HEK293 (cell line): ENCODE data around the gene TBK1.

ENCODE experiments used
- CTCF ChIA-PET: fragments of 350-600 bp; formaldehyde crosslinking; extraction: SDS; loops from one replicate; lab custom pipeline; 2021; ENCODE audit warnings: antibody characterized with exemption; lab: Yijun Ruan, JAX
- POLR2A ChIA-PET: fragments of 300-600 bp; formaldehyde crosslinking; extraction: SDS; loops from one replicate; lab custom pipeline; 2020; ENCODE audit warnings: antibody characterized with exemption, inconsistent platforms; lab: Yijun Ruan, JAX
- H3K27ac ChIP-seq: fragments of 200-500 bp; sonication (Bioruptor generic); 2 replicates; pipeline ENCODE4 v1.5.1; 2014; ENCODE audit warnings: low read depth, low read length, control low read depth, inconsistent platforms; ENCODE audit errors: extremely low read depth
- H3K36me3 ChIP-seq, 2 experiments: fragments of 200-500 bp in 1 of 2; sonication (Bioruptor generic) in 1 of 2; 1 replicate in 1 of 2; 2 replicates in 1 of 2; pipeline ENCODE4 v1.5.1; 2014 to 2017; ENCODE audit warnings: inconsistent platforms in 2 of 2, low read length in 2 of 2; ENCODE audit not compliant: control insufficient read depth in 2 of 2, insufficient read depth in 1 of 2
- H3K4me1 ChIP-seq: fragments of 200-500 bp; sonication (Bioruptor generic); 2 replicates; pipeline ENCODE4 v1.5.1; 2014; ENCODE audit warnings: mild to moderate bottlenecking, low read length, inconsistent platforms; ENCODE audit not compliant: control insufficient read depth, insufficient read depth
- H3K4me3 ChIP-seq: 2 replicates; pipeline ENCODE4 v1.5.1; 2011; ENCODE audit warnings: low read depth, mild to moderate bottlenecking, control low read depth, low read length, moderate library complexity
- H3K9me3 ChIP-seq: fragments of 200-500 bp; sonication (Bioruptor generic); 2 replicates; pipeline ENCODE4 v1.5.1; 2014; ENCODE audit warnings: low read depth, low read length, inconsistent platforms; ENCODE audit not compliant: control insufficient read depth, insufficient read depth
- GLI4 ChIP-seq: fragments of 450-650 bp; formaldehyde crosslinking; IDR thresholded peaks from 2 replicates; pipeline ENCODE4 v1.5.1; 2016; ENCODE audit warnings: missing biosample characterization, missing genetic modification characterization
- IKZF3 ChIP-seq: fragments of 450-650 bp; IDR thresholded peaks from 2 replicates; pipeline ENCODE4 v1.5.0; 2018; ENCODE audit warnings: missing biosample characterization, mild to moderate bottlenecking, missing genetic modification characterization, moderate library complexity
- SETDB1 ChIP-seq: IDR thresholded peaks from one replicate; pipeline ENCODE4 v1.6.1; 2017; ENCODE audit warnings: mild to moderate bottlenecking, low read length, moderate library complexity, mixed read lengths; ENCODE audit not compliant: insufficient read length
- TCF7L2 ChIP-seq: IDR thresholded peaks from 2 replicates; pipeline ENCODE4 v1.6.1; 2011; ENCODE audit warnings: low read depth, mild to moderate bottlenecking, inconsistent platforms, low read length, moderate library complexity, borderline replicate concordance
- ZBTB21 ChIP-seq: fragments of 450-650 bp; formaldehyde crosslinking; IDR thresholded peaks from 2 replicates; pipeline ENCODE4 v1.5.1; 2017; ENCODE audit warnings: missing biosample characterization, missing genetic modification characterization
- ZBTB8A ChIP-seq: fragments of 450-650 bp; formaldehyde crosslinking; IDR thresholded peaks from 2 replicates; pipeline ENCODE4 v1.5.1; 2016; ENCODE audit warnings: missing biosample characterization, missing genetic modification characterization
- ZNF146 ChIP-seq: fragments of 450-650 bp; formaldehyde crosslinking; IDR thresholded peaks from 2 replicates; pipeline ENCODE4 v1.5.1; 2016; ENCODE audit warnings: missing biosample characterization, missing genetic modification characterization
- ZNF169 ChIP-seq: fragments of 450-650 bp; formaldehyde crosslinking; IDR thresholded peaks from 2 replicates; pipeline ENCODE4 v1.5.1; 2016; ENCODE audit warnings: missing biosample characterization, missing genetic modification characterization
- ZNF274 ChIP-seq, 2 experiments: fragments of 200-500 bp in 1 of 2; fragments of 450-650 bp in 1 of 2; sonication (Bioruptor generic) in 1 of 2; formaldehyde crosslinking in 1 of 2; IDR thresholded peaks; 2 replicates each; pipeline versions ENCODE4 v1.5.1 to v1.6.1; 2014 to 2016; ENCODE audit warnings: borderline replicate concordance in 1 of 2, inconsistent platforms in 1 of 2, low read length in 1 of 2, missing biosample characterization in 1 of 2, missing genetic modification characterization in 1 of 2
- ZNF366 ChIP-seq: fragments of 450-650 bp; formaldehyde crosslinking; conservative IDR thresholded peaks from 2 replicates; pipeline ENCODE4 v1.5.1; 2016; ENCODE audit warnings: missing biosample characterization, missing genetic modification characterization
- ZNF433 ChIP-seq: fragments of 450-650 bp; formaldehyde crosslinking; IDR thresholded peaks from 2 replicates; pipeline ENCODE4 v1.5.1; 2016; ENCODE audit warnings: missing biosample characterization, missing genetic modification characterization, low read depth
- ZNF514 ChIP-seq: fragments of 450-650 bp; formaldehyde crosslinking; IDR thresholded peaks from 2 replicates; pipeline ENCODE4 v1.5.1; 2016; ENCODE audit warnings: missing biosample characterization, missing genetic modification characterization
- ZNF521 ChIP-seq: fragments of 450-650 bp; formaldehyde crosslinking; IDR thresholded peaks from 2 replicates; pipeline ENCODE4 v1.5.1; 2017; ENCODE audit warnings: missing biosample characterization, mild to moderate bottlenecking, missing genetic modification characterization
- ZNF791 ChIP-seq: fragments of 450-650 bp; formaldehyde crosslinking; IDR thresholded peaks from 2 replicates; pipeline ENCODE4 v1.5.1; 2016; ENCODE audit warnings: missing biosample characterization, missing genetic modification characterization
- ZXDB ChIP-seq: fragments of 450-650 bp; formaldehyde crosslinking; IDR thresholded peaks from 2 replicates; pipeline ENCODE4 v1.5.1; 2016; ENCODE audit warnings: missing biosample characterization, missing genetic modification characterization
- TF ChIP-seq, protein P1 (sequence below): fragments of 450-650 bp; formaldehyde crosslinking; IDR thresholded peaks from 2 replicates; pipeline ENCODE4 v1.5.1; 2016; ENCODE audit warnings: missing biosample characterization, missing genetic modification characterization, borderline replicate concordance
- TF ChIP-seq, protein P2 (sequence below): fragments of 450-650 bp; formaldehyde crosslinking; IDR thresholded peaks from 2 replicates; pipeline ENCODE4 v1.5.1; 2016; ENCODE audit warnings: missing biosample characterization, missing genetic modification characterization
- TF ChIP-seq, protein P3 (sequence below): fragments of 450-650 bp; formaldehyde crosslinking; IDR thresholded peaks from 2 replicates; pipeline ENCODE4 v1.5.1; 2017; ENCODE audit warnings: missing biosample characterization, missing genetic modification characterization
- TF ChIP-seq, protein P4 (sequence below): fragments of 450-650 bp; formaldehyde crosslinking; IDR thresholded peaks from 2 replicates; pipeline ENCODE4 v1.5.1; 2016; ENCODE audit warnings: missing biosample characterization, missing genetic modification characterization

TBK1 gene

DNA sequence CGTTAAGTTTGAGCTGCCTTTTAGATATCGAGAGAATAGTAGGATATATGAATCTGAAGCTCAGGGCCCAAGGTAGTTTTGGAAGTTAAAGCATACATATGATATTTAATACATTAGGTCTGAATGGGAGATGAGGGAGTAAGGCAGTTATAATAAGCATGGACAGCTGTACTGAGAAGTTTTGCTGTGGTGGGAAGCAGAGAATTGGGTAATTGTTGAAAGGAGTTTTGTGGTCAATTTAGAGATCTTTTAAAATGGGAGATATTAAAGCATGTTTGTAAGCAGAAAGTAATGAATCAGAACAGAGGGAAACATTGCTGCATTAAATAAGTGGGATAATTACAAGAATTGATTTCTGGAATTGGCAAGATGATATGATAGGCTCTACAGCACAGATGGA is 21.3 kb downstream of the TBK1 start:
- CTCF ChIA-PET, result no interaction called here

DNA sequence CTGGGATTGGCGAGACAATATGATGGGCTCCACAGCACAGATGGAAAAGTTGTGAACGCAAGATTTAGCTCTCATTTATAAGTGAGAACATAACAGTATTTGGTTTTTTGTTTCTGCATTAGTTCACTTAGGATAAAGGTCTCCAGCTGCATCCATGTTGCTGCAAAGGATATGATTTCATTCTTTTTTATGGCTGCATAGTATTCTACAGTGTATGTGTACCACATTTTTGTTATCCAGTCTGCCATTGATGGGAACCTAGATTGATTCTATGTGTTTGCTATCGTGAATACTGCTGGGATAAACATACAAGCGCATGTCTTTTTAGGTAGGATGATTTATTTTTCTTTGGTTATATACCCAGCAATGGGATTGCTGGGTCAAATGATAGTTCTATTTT is 23.6 kb downstream of the TBK1 start:
- TF ChIP-seq, protein P1, sequence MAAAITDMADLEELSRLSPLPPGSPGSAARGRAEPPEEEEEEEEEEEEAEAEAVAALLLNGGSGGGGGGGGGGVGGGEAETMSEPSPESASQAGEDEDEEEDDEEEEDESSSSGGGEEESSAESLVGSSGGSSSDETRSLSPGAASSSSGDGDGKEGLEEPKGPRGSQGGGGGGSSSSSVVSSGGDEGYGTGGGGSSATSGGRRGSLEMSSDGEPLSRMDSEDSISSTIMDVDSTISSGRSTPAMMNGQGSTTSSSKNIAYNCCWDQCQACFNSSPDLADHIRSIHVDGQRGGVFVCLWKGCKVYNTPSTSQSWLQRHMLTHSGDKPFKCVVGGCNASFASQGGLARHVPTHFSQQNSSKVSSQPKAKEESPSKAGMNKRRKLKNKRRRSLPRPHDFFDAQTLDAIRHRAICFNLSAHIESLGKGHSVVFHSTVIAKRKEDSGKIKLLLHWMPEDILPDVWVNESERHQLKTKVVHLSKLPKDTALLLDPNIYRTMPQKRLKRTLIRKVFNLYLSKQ, result no peak
- TF ChIP-seq, protein P2, sequence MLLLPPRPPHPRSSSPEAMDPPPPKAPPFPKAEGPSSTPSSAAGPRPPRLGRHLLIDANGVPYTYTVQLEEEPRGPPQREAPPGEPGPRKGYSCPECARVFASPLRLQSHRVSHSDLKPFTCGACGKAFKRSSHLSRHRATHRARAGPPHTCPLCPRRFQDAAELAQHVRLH (tag by site-specific recombination), result peak; percentile 34; the same call in 1 of the 2 replicates
- TF ChIP-seq GLI4 (tag by site-specific recombination), result no peak
- TF ChIP-seq ZNF146, result peak; percentile 92
- no peaks in the 10 kb centered on the region for H3K4me1 ChIP-seq
- peaks cover 49 to 78% of the 10 kb centered on the region in 2 experiments for H3K36me3 ChIP-seq
- H3K4me3 ChIP-seq, result no peak overlapping the region
- no peaks in the 10 kb centered on the region for H3K9me3 ChIP-seq
- POLR2A ChIA-PET, result no interaction called here
- CTCF ChIA-PET, result interaction anchor here (0.6 kb wide), 1 partner anchor 28 kb away, joined by 8 read pairs; no protein-coding TSS in a partner anchor
- H3K27ac ChIP-seq, result no peak overlapping the region

More for the DNA sequence above, 21.3 kb downstream of the TBK1 start:
- no peaks in the 10 kb centered on the region for H3K9me3 ChIP-seq
- no peak overlapping the region for H3K27ac ChIP-seq
- H3K36me3 ChIP-seq, result peaks cover 43 to 88% of the 10 kb centered on the region in 2 experiments
- POLR2A ChIA-PET, result no interaction called here
- TF ChIP-seq ZNF274 (IDR thresholded peaks at IDR 0.05; ENCODE audit: low read length) (no peak), ZNF274 (tag by site-specific recombination; IDR thresholded peaks at IDR 0.05; ENCODE audit: borderline replicate concordance) (no peak), ZNF521 (tag by site-specific recombination) (no peak), ZNF169 (no peak), ZNF791 (no peak), ZXDB (tag by site-specific recombination) (no peak), TCF7L2 (no peak), ZBTB8A (tag by site-specific recombination) (no peak), ZNF433 (tag by site-specific recombination) (no peak), IKZF3 (tag by site-specific recombination) (no peak), ZNF514 (tag by site-specific recombination) (no peak)
- TF ChIP-seq, protein P3, sequence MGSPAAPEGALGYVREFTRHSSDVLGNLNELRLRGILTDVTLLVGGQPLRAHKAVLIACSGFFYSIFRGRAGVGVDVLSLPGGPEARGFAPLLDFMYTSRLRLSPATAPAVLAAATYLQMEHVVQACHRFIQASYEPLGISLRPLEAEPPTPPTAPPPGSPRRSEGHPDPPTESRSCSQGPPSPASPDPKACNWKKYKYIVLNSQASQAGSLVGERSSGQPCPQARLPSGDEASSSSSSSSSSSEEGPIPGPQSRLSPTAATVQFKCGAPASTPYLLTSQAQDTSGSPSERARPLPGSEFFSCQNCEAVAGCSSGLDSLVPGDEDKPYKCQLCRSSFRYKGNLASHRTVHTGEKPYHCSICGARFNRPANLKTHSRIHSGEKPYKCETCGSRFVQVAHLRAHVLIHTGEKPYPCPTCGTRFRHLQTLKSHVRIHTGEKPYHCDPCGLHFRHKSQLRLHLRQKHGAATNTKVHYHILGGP (tag by site-specific recombination), result no peak
- TF ChIP-seq, protein P2 (tag by site-specific recombination), result no peak
- no peaks in the 10 kb centered on the region for H3K4me1 ChIP-seq
- no peak overlapping the region for H3K4me3 ChIP-seq

DNA sequence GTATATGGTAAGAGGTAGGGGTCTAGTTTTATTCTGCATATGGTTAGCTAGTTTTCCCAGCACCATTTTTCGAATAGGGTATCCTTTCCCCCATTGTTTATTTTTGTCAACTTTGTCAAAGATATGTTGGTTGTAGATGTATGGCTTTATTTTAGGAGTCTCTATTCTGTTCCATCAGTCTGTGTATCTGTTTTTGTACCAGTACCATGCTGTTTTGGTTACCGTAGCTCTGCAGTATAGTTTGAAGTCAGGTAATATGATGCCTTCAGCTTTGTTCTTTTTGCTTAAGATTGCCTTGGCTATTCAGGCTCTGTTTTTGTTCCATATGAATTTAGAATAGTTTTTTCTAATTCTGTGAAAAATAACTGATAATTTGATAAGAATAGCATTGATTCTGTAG is 24.9 kb downstream of the TBK1 start:
- ChIA-PET POLR2A (no interaction called here), CTCF (no interaction called here)
- H3K27ac ChIP-seq, result no peak overlapping the region
- no peaks in the 10 kb centered on the region for H3K9me3 ChIP-seq
- no peak overlapping the region for H3K4me3 ChIP-seq
- H3K36me3 ChIP-seq, result peaks cover 58 to 74% of the 10 kb centered on the region in 2 experiments
- H3K4me1 ChIP-seq, result no peaks in the 10 kb centered on the region
- TF ChIP-seq ZBTB21 (tag by site-specific recombination) (no peak), SETDB1 (peak; percentile 79), ZNF366 (tag by site-specific recombination) (no peak)
- TF ChIP-seq, protein P2 (tag by site-specific recombination), result peak; percentile 61; the same call in 1 of the 2 replicates
- TF ChIP-seq, protein P4, sequence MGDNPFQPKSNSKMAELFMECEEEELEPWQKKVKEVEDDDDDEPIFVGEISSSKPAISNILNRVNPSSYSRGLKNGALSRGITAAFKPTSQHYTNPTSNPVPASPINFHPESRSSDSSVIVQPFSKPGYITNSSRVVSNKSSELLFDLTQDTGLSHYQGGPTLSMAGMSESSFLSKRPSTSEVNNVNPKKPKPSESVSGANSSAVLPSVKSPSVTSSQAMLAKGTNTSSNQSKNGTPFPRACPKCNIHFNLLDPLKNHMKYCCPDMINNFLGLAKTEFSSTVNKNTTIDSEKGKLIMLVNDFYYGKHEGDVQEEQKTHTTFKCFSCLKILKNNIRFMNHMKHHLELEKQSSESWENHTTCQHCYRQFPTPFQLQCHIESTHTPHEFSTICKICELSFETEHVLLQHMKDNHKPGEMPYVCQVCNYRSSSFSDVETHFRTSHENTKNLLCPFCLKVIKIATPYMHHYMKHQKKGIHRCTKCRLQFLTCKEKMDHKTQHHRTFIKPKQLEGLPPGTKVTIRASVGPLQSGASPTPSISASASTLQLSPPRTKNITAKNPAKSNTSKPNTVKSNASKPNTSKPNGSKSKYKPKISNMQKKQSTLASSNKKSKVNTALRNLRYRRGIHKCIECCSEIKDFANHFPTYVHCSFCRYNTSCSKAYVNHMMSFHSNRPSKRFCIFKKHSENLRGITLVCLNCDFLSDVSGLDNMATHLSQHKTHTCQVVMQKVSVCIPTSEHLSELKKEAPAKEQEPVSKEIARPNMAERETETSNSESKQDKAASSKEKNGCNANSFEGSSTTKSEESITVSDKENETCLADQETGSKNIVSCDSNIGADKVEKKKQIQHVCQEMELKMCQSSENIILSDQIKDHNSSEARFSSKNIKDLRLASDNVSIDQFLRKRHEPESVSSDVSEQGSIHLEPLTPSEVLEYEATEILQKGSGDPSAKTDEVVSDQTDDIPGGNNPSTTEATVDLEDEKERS, result peak; percentile 88
